Measurements from ENCODE around the gene ARHGAP42. TPM values are rescaled to one million over a fixed set of nuclear protein-coding genes. Genes with fewer than 3 reads are reported as not detected.

Gene ARHGAP42
- total RNA-seq, 6 experiments from 2014 or later: 1.1 to 3.1 (median 2.3) TPM

- Mint-ChIP-seq H3K9me3 (no peaks in the 10 kb centered on the region), H3K27me3 (ENCODE audit: insufficient read depth) (no peaks in the 10 kb centered on the region; the same call in 1 of the 2 replicates), H3K4me1 (ENCODE audit: low read depth) (peaks cover 26% of the 10 kb centered on the region), H3K4me3 (no peak overlapping the region), H3K27ac (no peak overlapping the region), H3K36me3 (ENCODE audit: low read depth) (no peaks in the 10 kb centered on the region)
- no peak for DNase-seq
- no peak for TF ChIP-seq CTCF (IDR thresholded peaks at IDR 0.05)
These were observed 6.0 kb upstream of the ARHGAP42 start for GRCh38 chr11:100681064-100681502.

GRCh38 chr11:100682247-100682969 is 4.7 kb upstream of the ARHGAP42 start:
- Mint-ChIP-seq H3K36me3 (ENCODE audit: low read depth) (no peaks in the 10 kb centered on the region), H3K27ac (no peak overlapping the region)
- DNase-seq: peak; percentile 28

GRCh38 chr11:100683126-100683525 is 4.0 kb upstream of the ARHGAP42 start:
- Mint-ChIP-seq H3K9me3 (no peaks in the 10 kb centered on the region), H3K4me3 (no peak overlapping the region), H3K4me1 (ENCODE audit: low read depth) (peaks cover 25% of the 10 kb centered on the region), H3K27ac (no peak overlapping the region), H3K27me3 (ENCODE audit: insufficient read depth) (peaks cover 2% of the 10 kb centered on the region; the same call in 1 of the 2 replicates), H3K36me3 (ENCODE audit: low read depth) (no peaks in the 10 kb centered on the region)
- TF ChIP-seq CTCF (IDR thresholded peaks at IDR 0.05): no peak
- DNase-seq: no peak

More at GRCh38 chr11:100682247-100682969, 4.7 kb upstream of the ARHGAP42 start:
- Mint-ChIP-seq H3K4me1 (ENCODE audit: low read depth) (peaks cover 20% of the 10 kb centered on the region), H3K27me3 (ENCODE audit: insufficient read depth) (peaks cover 2% of the 10 kb centered on the region; the same call in 1 of the 2 replicates), H3K9me3 (no peaks in the 10 kb centered on the region), H3K4me3 (no peak overlapping the region)
- peak; percentile 82 for TF ChIP-seq CTCF (IDR thresholded peaks at IDR 0.05)

- H3K27ac Mint-ChIP-seq: no peak overlapping the region
- no peak for TF ChIP-seq CTCF (IDR thresholded peaks at IDR 0.05)
- H3K4me1 Mint-ChIP-seq (ENCODE audit: low read depth): peaks cover 35% of the 10 kb centered on the region
- no peaks in the 10 kb centered on the region for H3K36me3 Mint-ChIP-seq (ENCODE audit: low read depth)
- peaks cover 2% of the 10 kb centered on the region; the same call in 1 of the 2 replicates for H3K27me3 Mint-ChIP-seq (ENCODE audit: insufficient read depth)
- no peak overlapping the region for H3K4me3 Mint-ChIP-seq
- no peaks in the 10 kb centered on the region for H3K9me3 Mint-ChIP-seq
- DNase-seq: no peak
These were observed 2.7 kb upstream of the ARHGAP42 start for GRCh38 chr11:100684101-100685065.

- H3K36me3 Mint-ChIP-seq (ENCODE audit: low read depth): no peaks in the 10 kb centered on the region
- TF ChIP-seq CTCF (IDR thresholded peaks at IDR 0.05): no peak
- H3K4me1 Mint-ChIP-seq (ENCODE audit: low read depth): peaks cover 30% of the 10 kb centered on the region
- no peak overlapping the region; the same call in 1 of the 2 replicates for H3K27ac Mint-ChIP-seq
- no peak for DNase-seq
- H3K4me3 Mint-ChIP-seq: peak overlapping the region; percentile 87
- peaks cover 2% of the 10 kb centered on the region; the same call in 1 of the 2 replicates for H3K27me3 Mint-ChIP-seq (ENCODE audit: insufficient read depth)
- H3K9me3 Mint-ChIP-seq: no peaks in the 10 kb centered on the region
These were observed 523 bp upstream of the ARHGAP42 start for GRCh38 chr11:100686476-100687053.

Measured in HFFc6 (cell line).